Heart left ventricle (tissue), 16 donors: ENCODE results near the gene ADGRL3. TPM values are rescaled to one million over a fixed set of nuclear protein-coding genes. Genes with fewer than 3 reads are reported as not detected.

Experiments
- ATAC-seq, 4 donors: fragments of 200-7000 bp; cut with Tn5 transposase; one replicate each; pipeline ENCODE4 v1.9.1; 2020 to 2022; ENCODE audit warnings: moderate library complexity in 4 of 4, mild to moderate bottlenecking in 3 of 4, moderate number of reproducible peaks in 1 of 4
- DNase-seq, 5 donors: peaks; one replicate each; pipeline ENCODE4 v3.0.0-alpha.2; 2020
- H3K27ac ChIP-seq, 12 donors: fragments of 200-600 bp; sonication (generic) in 4 of 12; one replicate each; pipeline versions ENCODE4 v1.5.0 to v1.8.0; 2016 to 2022; ENCODE audit warnings: mild to moderate bottlenecking in 2 of 12
- H3K27me3 ChIP-seq, 9 donors: fragments of 200-600 bp; sonication (generic) in 2 of 9; one replicate each; pipeline versions ENCODE4 v1.5.1 to v1.8.0; 2016 to 2022; ENCODE audit warnings: mild to moderate bottlenecking in 3 of 9
- H3K36me3 ChIP-seq, 9 donors: fragments of 200-600 bp; sonication (generic) in 2 of 9; one replicate each; pipeline versions ENCODE4 v1.5.0 to v1.8.0; 2018 to 2022; ENCODE audit warnings: mild to moderate bottlenecking in 2 of 9
- H3K4me1 ChIP-seq, 12 donors: fragments of 200-600 bp; sonication (generic) in 4 of 12; one replicate each; pipeline versions ENCODE4 v1.5.0 to v1.8.0; 2016 to 2022; ENCODE audit warnings: mild to moderate bottlenecking in 3 of 12
- H3K4me3 ChIP-seq, 12 donors: fragments of 200-600 bp; sonication (generic) in 4 of 12; one replicate each; pipeline versions ENCODE4 v1.5.0 to v1.8.0; 2017 to 2022; ENCODE audit warnings: mild to moderate bottlenecking in 9 of 12, moderate library complexity in 4 of 12
- H3K9me3 ChIP-seq, 12 donors: fragments of 200-600 bp; sonication (generic) in 4 of 12; one replicate each; pipeline versions ENCODE4 v1.5.0 to v1.8.0; 2016 to 2022; ENCODE audit warnings: mild to moderate bottlenecking in 1 of 12
- POLR2A ChIP-seq, 2 donors: fragments of 450-650 bp; IDR thresholded peaks; one replicate each; pipeline ENCODE4 v1.6.1; 2017; ENCODE audit warnings: antibody characterized with exemption in 2 of 2, mild to moderate bottlenecking in 2 of 2, moderate library complexity in 2 of 2
- WGBS, 4 donors: extraction: QIAGEN DNeasy Blood & Tissue Kit in 2 of 4; methylation state at CpG; one replicate each; pipeline versions ENCODE4 v1.1.5 to v1.1.7; 2013 to 2018; 5-methylcytosine and 5-hydroxymethylcytosine counted together
- intact Hi-C, 10 donors: fragments of 100-400 bp; cut with DNase I; formaldehyde crosslinking; loops; one replicate each; pipeline versions ENCODE4 v1.11.1 to v1.14.2; 2022
- long read RNA-seq, 3 donors: library from polyadenylated mRNA; unstranded; transcript quantifications; one replicate each; pipeline ENCODE4 v2.0.0, GENCODE V29; 2020 to 2021
- polyA plus RNA-seq, 2 donors: library from polyadenylated mRNA; stranded (reverse); fragments of 200-250 nt; gene quantifications; one replicate each; pipeline ENCODE4 v1.2.3, GENCODE V29; 2013
- total RNA-seq, 9 donors: library from RNA; depleted of rRNA in 2 of 9; stranded (reverse); fragments of >200 nt in 2 of 9; fragmentation: NEBNext Ultra II Directional in 3 of 9; extraction: Animal tissue kit (Norgen Biotek cat#: 25700) in 3 of 9; gene quantifications; one replicate each; pipeline versions ENCODE4 v1.1.0 to v1.2.4, GENCODE V29; 2016 to 2023
- TF ChIP-seq, protein P1 (sequence below), 12 donors: fragments of 200-600 bp; sonication (generic) in 4 of 12; IDR thresholded peaks; one replicate each; pipeline versions ENCODE4 v1.5.0 to v1.8.0; 2018 to 2022; ENCODE audit warnings: antibody characterized with exemption in 12 of 12, mild to moderate bottlenecking in 5 of 12
- donor health status: ischemic (EF 13 %, LVEDD 7.1; RV severe dilation, severe dysfunction).
- donor health status: healthy with polysubstance abuse.
- donor health status: DM: no; HTN: yes; CAD: no.
- donor health status: DM: no; HTN: no; CAD: no.
- donor health status: ischemic (EF 25% LVEDD 6.9; RV normal size, moderate dysfunction).
- donor health status: ischemic (EF 25% LVEDD 5.7; RV mildly dilated, moderate dysfunction).
- donor health status: healthy.
- donor health status: DM: yes; HTN: yes; CAD: no.
- donor health status: ischemic (EF 35%, LVEDD 5.7; RV mildly dilated, moderate dysfunction).
- donor health status: nonischemic (EF 11% LVEDD 7.7; RV severe dilation, severe dysfunction).
- donor health status: DM: yes; HTN: yes; CAD: no.
- donor health status: PGD.
- donor health status: ischemic (EF 29% LVEDD 5.4; RV normal size, mild dysfunction).
- donor health status: nonischemic (EF 23%, LVEDD 6.1; RV moderate dilation, normal function).

Gene ADGRL3
- 10 to 100 TPM in 5 of 9 donors, 1 to 10 TPM in 4; 3.4 to 24.4 (median 11.9) TPM for total RNA-seq
- 1 to 10 TPM in 1 of 2 donors, under 1 TPM in 1; 0.84 to 1.8 TPM for polyA plus RNA-seq
- long read RNA-seq, donor 1, partial matches to known transcripts, result 5 of 5 reads
- long read RNA-seq, donor 1, other reads (novel, unspliced or antisense), result 0 of 5 reads
- long read RNA-seq, donor 2, partial matches to known transcripts, result 9 of 10 reads
- long read RNA-seq, donor 2, other reads (novel, unspliced or antisense), result 1 of 10 reads
- long read RNA-seq, donor 3, partial matches to known transcripts, result 3 of 6 reads
- long read RNA-seq, donor 3, other reads (novel, unspliced or antisense), result 3 of 6 reads

DNA sequence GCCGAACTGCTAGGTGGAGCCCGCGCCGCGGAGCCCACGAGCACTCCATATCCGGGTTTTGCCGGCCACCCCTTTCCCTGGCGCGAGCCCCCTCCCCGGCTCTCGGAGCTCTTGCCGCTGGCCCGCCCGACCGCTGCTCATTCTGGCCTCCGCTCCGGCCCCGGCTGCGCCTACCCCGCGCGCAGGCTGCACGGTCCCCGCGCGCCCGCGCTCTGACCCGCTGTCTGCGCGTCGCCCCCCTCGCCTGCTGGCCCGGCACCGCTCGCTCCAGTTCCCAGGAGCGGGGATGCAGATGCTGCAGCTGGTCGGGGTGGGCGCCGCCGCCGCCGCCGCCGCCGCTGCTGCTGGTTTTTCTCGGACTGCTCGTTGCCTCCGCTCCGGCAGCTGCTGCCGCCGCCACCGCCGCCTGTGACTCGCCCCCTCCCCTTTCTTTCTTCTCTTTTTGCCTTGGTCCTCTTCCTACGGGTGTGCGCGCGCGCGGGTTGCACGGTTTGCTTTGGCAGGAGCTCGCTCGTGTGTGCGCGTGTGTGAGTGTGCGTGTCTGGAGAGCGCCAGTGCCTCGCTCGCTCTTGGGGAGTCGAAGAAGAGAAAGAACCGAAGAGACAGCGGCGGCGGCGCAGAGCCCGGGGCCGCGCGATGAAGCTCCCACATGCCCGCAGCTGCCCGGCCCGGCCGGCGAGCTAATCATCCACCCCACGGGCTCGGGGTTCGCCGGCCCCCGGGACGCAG is at the start of gene ADGRL3:
ADGRL3 (plus strand) TSS at position 140 of the 729 bp plus-strand sequence.
- Histone ChIP-seq H3K4me3 (peak within 1 kb of the TSS; percentile 57 to 76 (median 65)), H3K27me3 (peaks cover 0 to 55% (median 20%) of the 10 kb centered on the region in 9 donors), H3K9me3 (no peaks in the 10 kb centered on the region), H3K27ac (peak within 1 kb of the TSS; percentile 9 to 70 (median 46)), H3K36me3 (no peaks in the 10 kb centered on the region), H3K4me1 (peaks cover 0 to 27% (median 0%) of the 10 kb centered on the region in 12 donors)
- 1 to 3% (median 1%) methylated on average over 49 to 92 of the region's 92 CpGs for WGBS, 4 donors
- intact Hi-C loops, result loop anchor here in 1 of 10 donors (5.0 kb wide), 1 partner anchor 537 kb away; no protein-coding TSS in a partner anchor
- DNase-seq (peak; percentile 45 to 72 (median 47)), ATAC-seq (peak; percentile 35 to 65 (median 57))
- TF ChIP-seq POLR2A (IDR thresholded peaks at IDR 0.05), result no peak
- TF ChIP-seq, protein P1, sequence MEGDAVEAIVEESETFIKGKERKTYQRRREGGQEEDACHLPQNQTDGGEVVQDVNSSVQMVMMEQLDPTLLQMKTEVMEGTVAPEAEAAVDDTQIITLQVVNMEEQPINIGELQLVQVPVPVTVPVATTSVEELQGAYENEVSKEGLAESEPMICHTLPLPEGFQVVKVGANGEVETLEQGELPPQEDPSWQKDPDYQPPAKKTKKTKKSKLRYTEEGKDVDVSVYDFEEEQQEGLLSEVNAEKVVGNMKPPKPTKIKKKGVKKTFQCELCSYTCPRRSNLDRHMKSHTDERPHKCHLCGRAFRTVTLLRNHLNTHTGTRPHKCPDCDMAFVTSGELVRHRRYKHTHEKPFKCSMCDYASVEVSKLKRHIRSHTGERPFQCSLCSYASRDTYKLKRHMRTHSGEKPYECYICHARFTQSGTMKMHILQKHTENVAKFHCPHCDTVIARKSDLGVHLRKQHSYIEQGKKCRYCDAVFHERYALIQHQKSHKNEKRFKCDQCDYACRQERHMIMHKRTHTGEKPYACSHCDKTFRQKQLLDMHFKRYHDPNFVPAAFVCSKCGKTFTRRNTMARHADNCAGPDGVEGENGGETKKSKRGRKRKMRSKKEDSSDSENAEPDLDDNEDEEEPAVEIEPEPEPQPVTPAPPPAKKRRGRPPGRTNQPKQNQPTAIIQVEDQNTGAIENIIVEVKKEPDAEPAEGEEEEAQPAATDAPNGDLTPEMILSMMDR (IDR thresholded peaks at IDR 0.05), result no peak

DNA sequence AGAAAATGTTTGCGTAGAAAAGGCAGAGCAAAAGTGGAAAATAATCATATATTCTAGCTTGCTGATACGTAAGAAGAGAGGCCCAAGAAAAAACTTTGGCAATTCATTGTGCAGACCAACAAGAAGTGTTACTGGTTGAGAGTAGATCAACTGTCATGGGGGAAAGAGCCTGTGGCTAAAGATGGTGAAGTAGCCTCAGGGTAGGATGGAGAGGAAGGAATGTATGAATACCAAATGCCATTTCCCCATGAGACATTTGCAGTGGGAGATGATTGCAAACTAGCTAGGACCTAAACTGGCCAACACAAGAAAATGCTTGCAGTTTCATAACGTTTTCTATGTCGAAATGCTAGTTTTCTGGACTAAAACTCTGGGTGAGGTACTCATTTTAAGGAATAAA is 47.7 kb upstream of the ADGRL3 start:
- Histone ChIP-seq H3K27ac (no peak overlapping the region), H3K4me1 (no peaks in the 10 kb centered on the region), H3K9me3 (no peaks in the 10 kb centered on the region), H3K36me3 (no peaks in the 10 kb centered on the region), H3K27me3 (no peaks in the 10 kb centered on the region), H3K4me3 (no peak overlapping the region)
- DNase-seq (no peak), ATAC-seq (no peak)
- 75 to 86% (median 80%) methylated on average over 4 of the region's 4 CpGs for WGBS, 4 donors
- intact Hi-C loops, result no loop called here
- TF ChIP-seq, protein P1 (IDR thresholded peaks at IDR 0.05), result no peak
- TF ChIP-seq POLR2A (IDR thresholded peaks at IDR 0.05), result no peak

DNA sequence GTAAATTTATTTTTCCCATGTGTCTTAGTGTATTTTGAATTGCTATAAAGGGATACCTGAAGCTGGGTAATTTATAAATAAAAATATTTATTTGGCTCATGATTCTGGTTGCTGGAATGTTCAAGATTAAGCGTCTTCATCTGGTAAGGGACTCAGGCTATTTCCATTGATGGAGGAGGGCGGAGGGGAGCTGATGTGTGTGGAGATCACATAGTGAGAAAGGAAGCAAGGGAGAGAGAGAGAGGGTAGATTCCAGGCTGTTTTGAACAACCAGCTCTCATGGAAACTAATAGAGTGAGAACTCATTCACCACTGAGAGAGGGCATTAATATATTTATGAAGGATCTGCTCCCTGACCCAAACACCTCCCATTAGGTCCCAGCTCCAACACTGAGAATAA is 39.6 kb upstream of the ADGRL3 start:
- 83 to 93% (median 88%) methylated on average over 2 of the region's 2 CpGs for WGBS, 4 donors
- ATAC-seq, result no peak
- Histone ChIP-seq H3K27ac (no peak overlapping the region), H3K9me3 (no peaks in the 10 kb centered on the region), H3K27me3 (no peaks in the 10 kb centered on the region), H3K4me1 (no peaks in the 10 kb centered on the region), H3K36me3 (no peaks in the 10 kb centered on the region), H3K4me3 (no peak overlapping the region)
- no peak for DNase-seq
- TF ChIP-seq, protein P1 (IDR thresholded peaks at IDR 0.05), result no peak
- no peak for TF ChIP-seq POLR2A (IDR thresholded peaks at IDR 0.05)
- intact Hi-C loops, result no loop called here

DNA sequence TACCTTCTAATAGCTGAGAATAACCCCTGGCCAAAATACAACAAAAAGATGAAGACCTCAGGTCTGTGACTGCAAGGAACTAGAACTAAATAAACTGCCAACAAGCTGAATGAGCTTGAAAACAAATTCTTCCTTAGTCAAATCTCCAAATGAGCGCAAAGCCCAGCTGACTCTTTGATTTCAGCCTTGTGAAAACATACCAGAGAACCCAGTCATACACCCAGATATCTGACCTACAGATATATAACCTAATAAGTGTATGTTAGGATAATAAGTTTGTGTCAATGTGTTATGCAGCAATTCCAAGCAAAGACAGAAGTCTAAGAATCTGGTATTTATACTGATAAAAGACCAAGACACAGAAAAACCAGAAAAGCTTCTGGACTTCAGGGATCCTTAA is 38.0 kb upstream of the ADGRL3 start:
- TF ChIP-seq, protein P1 (IDR thresholded peaks at IDR 0.05), result no peak
- TF ChIP-seq POLR2A (IDR thresholded peaks at IDR 0.05), result no peak
- Histone ChIP-seq H3K27ac (no peak overlapping the region), H3K4me3 (no peak overlapping the region), H3K36me3 (no peaks in the 10 kb centered on the region), H3K4me1 (no peaks in the 10 kb centered on the region), H3K27me3 (no peaks in the 10 kb centered on the region), H3K9me3 (no peaks in the 10 kb centered on the region)
- DNase-seq (no peak), ATAC-seq (no peak)
- 40 to 85% (median 61%) methylated on average over 1 of the region's 1 CpG for WGBS, 4 donors
- intact Hi-C loops, result no loop called here
